Testis (tissue), 2 donors: Measurements from ENCODE around the gene PNKP.

Source experiments
- CTCF ChIP-seq, 3 experiments: fragments of 450-650 bp in 2 of 3; fragments of 200-600 bp in 1 of 3; sonication (generic) in 1 of 3; IDR thresholded peaks; one replicate each; pipeline ENCODE4 v1.5.1; 2016 to 2019; ENCODE audit warnings: antibody characterized with exemption in 3 of 3, mild to moderate bottlenecking in 2 of 3, moderate library complexity in 1 of 3
- POLR2A ChIP-seq: fragments of 450-650 bp; IDR thresholded peaks from one replicate; pipeline ENCODE4 v1.6.1; 2017; ENCODE audit warnings: antibody characterized with exemption, mild to moderate bottlenecking, moderate library complexity

- TF ChIP-seq CTCF (IDR thresholded peaks at IDR 0.05) (no peak), POLR2A (no peak)
Measured at GRCh38 chr19:49839713-49840112, 27.7 kb downstream of the PNKP start.
